Measurements from ENCODE around the gene HSPA12B. TPM values are rescaled to one million over a fixed set of nuclear protein-coding genes. Genes with fewer than 3 reads are reported as not detected.
A peak's percentile ranks its signal among the peaks of the same experiment; 100 is the strongest.

Gene HSPA12B
- total and polyA plus RNA-seq, 11 donors, result 10.4 to 35.7 (median 14.3) TPM

- Histone ChIP-seq H3K36me3 (peaks cover 0 to 24% (median 0%) of the 10 kb centered on the region in 9 donors), H3K27me3 (no peaks in the 10 kb centered on the region), H3K4me3 (no peak overlapping the region), H3K4me1 (peaks cover 0 to 23% (median 3%) of the 10 kb centered on the region in 12 donors), H3K9me3 (no peaks in the 10 kb centered on the region), H3K27ac (peak overlapping the region in 10 of 12 donors; percentile 8 to 78 (median 58))
- intact Hi-C loops (cut with DNase I), result no loop called here
- 81 to 86% (median 83%) methylated on average over 8 to 11 of the region's 11 CpGs for WGBS, 4 donors
- DNase-seq (no peak), ATAC-seq (peak in 1 of 4 donors; percentile 13)
- no peak for TF ChIP-seq POLR2A (IDR thresholded peaks at IDR 0.05)
- TF ChIP-seq CTCF (IDR thresholded peaks at IDR 0.05), result no peak
Observed at GRCh38 chr20:3759316-3759823, 26.9 kb downstream of the HSPA12B start.

GRCh38 chr20:3759884-3760283, 27.4 kb downstream of the HSPA12B start:
- H3K27ac ChIP-seq, result peak overlapping the region in 4 of 12 donors; percentile 8 to 67 (median 56)
- intact Hi-C loops (cut with DNase I), result no loop called here
- WGBS, 4 donors, result 87 to 93% (median 89%) methylated on average over 11 of the region's 11 CpGs

GRCh38 chr20:3760655-3761348, 28.3 kb downstream of the HSPA12B start:
- Histone ChIP-seq H3K36me3 (peaks cover 0 to 13% (median 0%) of the 10 kb centered on the region in 9 donors), H3K27me3 (no peaks in the 10 kb centered on the region), H3K4me3 (no peak overlapping the region), H3K4me1 (peaks cover 0 to 33% (median 4%) of the 10 kb centered on the region in 12 donors), H3K9me3 (no peaks in the 10 kb centered on the region), H3K27ac (peak overlapping the region in 1 of 12 donors; percentile 14)
- ATAC-seq (no peak), DNase-seq (no peak)
- TF ChIP-seq POLR2A (IDR thresholded peaks at IDR 0.05), result no peak
- no peak for TF ChIP-seq CTCF (IDR thresholded peaks at IDR 0.05)
- 79 to 87% (median 82%) methylated on average over 10 of the region's 10 CpGs for WGBS, 4 donors
- intact Hi-C loops (cut with DNase I), result no loop called here

More at GRCh38 chr20:3759884-3760283, 27.4 kb downstream of the HSPA12B start:
- Histone ChIP-seq H3K9me3 (no peaks in the 10 kb centered on the region), H3K4me3 (no peak overlapping the region), H3K27me3 (no peaks in the 10 kb centered on the region), H3K4me1 (peaks cover 0 to 26% (median 3%) of the 10 kb centered on the region in 12 donors), H3K36me3 (peaks cover 0 to 22% (median 0%) of the 10 kb centered on the region in 9 donors)
- DNase-seq (no peak), ATAC-seq (no peak)
- TF ChIP-seq POLR2A (IDR thresholded peaks at IDR 0.05) (no peak), CTCF (IDR thresholded peaks at IDR 0.05) (no peak)

Data from heart left ventricle (tissue), 16 donors.